Mesenteric fat pad (tissue), 1 donor: ENCODE measurements around the gene SAP130. TPM values are rescaled to one million over a fixed set of nuclear protein-coding genes. Genes with fewer than 3 reads are reported as not detected.

ENCODE experiments used
- DNase-seq: peaks from one replicate; pipeline ENCODE4 v3.0.0-alpha.2; 2020; ENCODE audit warnings: low spot score
- total RNA-seq: library from RNA; stranded (reverse); fragmentation: NEBNext Ultra II Directional; extraction: Animal tissue kit (Norgen Biotek cat#: 25700); gene quantifications from one replicate; pipeline ENCODE4 v1.2.1, GENCODE V29; 2021
- donor health status: DM: yes; HTN: yes; CAD: no.

The SAP130 gene
- total RNA-seq, 1 donor from 2014 or later = 18.7 TPM

DNA sequence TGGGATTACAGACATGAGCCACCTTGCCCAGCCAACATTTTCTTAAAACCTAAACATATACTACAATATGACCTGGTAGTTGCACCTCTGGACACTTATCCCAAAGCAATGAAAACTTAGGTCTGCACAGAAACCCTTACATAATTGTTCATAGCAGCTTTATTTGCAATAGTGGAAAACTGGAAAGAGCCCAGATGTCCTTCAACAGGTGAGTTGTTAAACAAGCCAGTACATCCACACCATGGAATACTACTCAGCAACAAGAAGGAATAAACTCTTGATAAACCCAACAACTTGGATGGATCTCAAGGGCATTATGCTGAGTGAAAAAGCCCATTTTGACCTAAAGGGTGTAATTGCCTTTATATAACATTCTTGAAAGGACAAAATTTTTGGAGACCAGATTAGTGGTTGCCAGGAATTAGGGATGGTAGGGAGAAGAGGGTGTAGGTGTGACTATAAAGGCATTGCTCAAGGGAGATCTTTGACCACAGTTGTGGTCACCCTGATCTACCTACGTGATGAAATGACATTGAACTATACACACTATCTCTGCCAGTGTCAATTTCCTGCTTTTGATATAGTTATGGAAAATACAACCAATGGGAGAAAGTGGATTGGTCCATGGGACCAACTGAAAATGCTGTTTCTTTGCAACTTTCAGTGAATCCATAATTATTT is 130.2 kb downstream of the SAP130 start:
- DNase-seq = no peak

DNA sequence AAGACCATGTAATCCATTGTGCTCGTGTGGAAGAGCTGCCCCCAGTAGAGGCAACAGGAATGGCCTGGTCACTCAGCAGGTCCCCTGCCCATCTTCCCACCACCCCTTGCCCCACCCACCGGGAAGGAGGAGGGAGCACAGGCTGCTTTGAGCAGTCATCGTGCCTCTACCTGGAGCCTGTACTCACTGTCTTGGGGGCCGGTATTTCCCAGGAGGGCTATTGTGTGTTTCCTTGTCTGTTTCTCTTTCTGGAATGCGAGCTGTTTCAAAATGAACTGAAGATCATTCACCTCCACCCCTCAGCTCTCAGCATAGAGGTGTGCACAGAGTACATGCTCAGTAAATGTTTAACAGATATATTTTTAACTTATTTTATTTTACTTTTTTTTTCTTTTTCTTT is 134.4 kb downstream of the SAP130 start:
- DNase-seq = no peak

DNA sequence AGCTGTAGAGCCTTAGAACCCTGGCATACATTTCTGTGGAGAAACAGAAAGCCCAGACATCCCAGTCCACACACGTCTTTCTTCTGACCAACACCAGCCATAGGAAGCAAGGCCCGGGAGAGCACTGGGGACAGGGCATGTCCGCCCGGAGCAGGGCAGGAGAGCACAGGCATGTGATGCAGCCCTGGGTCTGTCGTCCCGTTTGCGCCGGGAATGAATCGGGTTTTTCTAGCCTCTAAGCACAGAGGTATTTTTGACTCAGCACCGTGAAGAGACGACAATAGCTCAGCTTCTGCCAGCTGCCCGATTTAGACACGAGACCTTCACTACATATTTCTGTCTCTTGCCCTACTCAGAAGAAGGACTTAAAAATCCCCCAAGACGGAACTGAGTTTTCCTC is 134.8 kb downstream of the SAP130 start:
- DNase-seq = no peak

DNA sequence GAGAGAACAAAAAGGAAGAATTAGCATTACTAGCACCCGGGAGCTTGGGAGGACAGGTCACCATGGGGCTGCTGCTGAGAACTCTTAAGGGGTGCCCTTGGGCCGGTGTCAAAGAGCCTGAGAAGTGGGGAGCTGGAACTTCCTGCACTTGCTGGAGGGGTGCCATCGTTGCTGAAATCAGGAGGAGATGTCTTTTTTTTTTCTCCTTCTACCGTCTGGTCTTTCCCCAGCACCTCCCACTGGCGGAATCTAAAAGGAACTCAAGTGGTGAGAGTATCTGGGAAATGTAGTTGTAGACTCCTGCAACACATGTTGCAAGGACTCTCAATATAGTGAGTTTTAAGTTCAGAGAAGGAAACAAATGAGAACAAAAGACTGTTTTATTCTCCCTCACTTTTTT is 136.0 kb downstream of the SAP130 start:
- peak; percentile 49 for DNase-seq

Other genes with a start within 250 kb of the SAP130 start
- 53.7 TPM for gene WDR33, start 216.9 kb downstream of the SAP130 start, total RNA-seq
- gene POLR2D, start 169.9 kb downstream of the SAP130 start, total RNA-seq = 26.4 TPM
- gene AMMECR1L, start 142.1 kb downstream of the SAP130 start, total RNA-seq = 22.0 TPM
- gene UGGT1, start 63.1 kb upstream of the SAP130 start, total RNA-seq = 50.3 TPM